ENCODE results near the gene C10orf62. TPM values are rescaled to one million over a fixed set of nuclear protein-coding genes. Genes with fewer than 3 reads are reported as not detected.

C10orf62 gene
- total RNA-seq, 1 experiment from 2014 or later = not detected

- TF ChIP-seq CTCF (IDR thresholded peaks at IDR 0.05) = no peak
- TF ChIP-seq ATF3 (CRISPR knock-in tag; conservative IDR thresholded peaks at IDR 0.05) = no peak
- TF ChIP-seq CBFB (CRISPR knock-in tag; IDR thresholded peaks at IDR 0.05; ENCODE audit: low read depth) = no peak
- no peak for TF ChIP-seq PRDM15 (CRISPR knock-in tag; IDR thresholded peaks at IDR 0.05)
Measured at GRCh38 chr10:97582169-97582568, 7.4 kb upstream of the C10orf62 start (continued).

- no peak for DNase-seq (ENCODE audit: low spot score)
- CTCF ChIA-PET = interaction anchor here (1.4 to 2.5 kb wide), 8 partner anchors 8 to 119 kb away, joined by 4 to 32 read pairs (median 6); partner anchors contain the start of genes ANKRD2 and MORN4
- Mint-ChIP-seq H3K27me3 (ENCODE audit: low read depth) (no peaks in the 10 kb centered on the region), H3K4me3 (no peak overlapping the region), H3K9me3 (no peaks in the 10 kb centered on the region), H3K36me3 (no peaks in the 10 kb centered on the region), H3K27ac (no peak overlapping the region), H3K4me1 (0 out of 2 replicates have a peak, but pooled peaks cover 7% of the 10 kb centered on the region)
- ATAC-seq = no peak
- TF ChIP-seq ZMAT4 (CRISPR knock-in tag; IDR thresholded peaks at IDR 0.05) = no peak
- no peak for TF ChIP-seq SOX15 (CRISPR knock-in tag; IDR thresholded peaks at IDR 0.05)
- no peak for TF ChIP-seq ZNF416 (CRISPR knock-in tag; IDR thresholded peaks at IDR 0.05)
- no peak for TF ChIP-seq TEAD1 (CRISPR knock-in tag; IDR thresholded peaks at IDR 0.05)
- no peak for TF ChIP-seq PRDM15 (CRISPR knock-in tag; IDR thresholded peaks at IDR 0.05)
- TF ChIP-seq ZNF263 (CRISPR knock-in tag; IDR thresholded peaks at IDR 0.05; ENCODE audit: low read depth) = no peak
- TF ChIP-seq ERG (CRISPR knock-in tag; IDR thresholded peaks at IDR 0.05) = no peak
- no peak for TF ChIP-seq RELA (CRISPR knock-in tag; IDR thresholded peaks at IDR 0.05; ENCODE audit: borderline replicate concordance)
- no peak for TF ChIP-seq ATF2 (CRISPR knock-in tag; IDR thresholded peaks at IDR 0.05; ENCODE audit: borderline replicate concordance, low read depth)
- no peak for TF ChIP-seq ZNF396 (CRISPR knock-in tag; IDR thresholded peaks at IDR 0.05; ENCODE audit: borderline replicate concordance)
- POLR2A ChIA-PET = interaction anchor here (0.7 to 1.0 kb wide), 2 partner anchors 11 to 13 kb away, joined by 3 read pairs; partner anchors contain the start of gene ANKRD2
Measured at GRCh38 chr10:97583476-97583875, 6.0 kb upstream of the C10orf62 start.

All from WTC11 (cell line).